NCI-H2081 (cell line): ENCODE measurements around the gene PLEKHO2.

Experiments used
- DNase-seq, 2 experiments: peaks; one replicate each; lab custom pipeline; 2025; lab: John Stamatoyannopoulos, UW

Gene PLEKHO2

DNA sequence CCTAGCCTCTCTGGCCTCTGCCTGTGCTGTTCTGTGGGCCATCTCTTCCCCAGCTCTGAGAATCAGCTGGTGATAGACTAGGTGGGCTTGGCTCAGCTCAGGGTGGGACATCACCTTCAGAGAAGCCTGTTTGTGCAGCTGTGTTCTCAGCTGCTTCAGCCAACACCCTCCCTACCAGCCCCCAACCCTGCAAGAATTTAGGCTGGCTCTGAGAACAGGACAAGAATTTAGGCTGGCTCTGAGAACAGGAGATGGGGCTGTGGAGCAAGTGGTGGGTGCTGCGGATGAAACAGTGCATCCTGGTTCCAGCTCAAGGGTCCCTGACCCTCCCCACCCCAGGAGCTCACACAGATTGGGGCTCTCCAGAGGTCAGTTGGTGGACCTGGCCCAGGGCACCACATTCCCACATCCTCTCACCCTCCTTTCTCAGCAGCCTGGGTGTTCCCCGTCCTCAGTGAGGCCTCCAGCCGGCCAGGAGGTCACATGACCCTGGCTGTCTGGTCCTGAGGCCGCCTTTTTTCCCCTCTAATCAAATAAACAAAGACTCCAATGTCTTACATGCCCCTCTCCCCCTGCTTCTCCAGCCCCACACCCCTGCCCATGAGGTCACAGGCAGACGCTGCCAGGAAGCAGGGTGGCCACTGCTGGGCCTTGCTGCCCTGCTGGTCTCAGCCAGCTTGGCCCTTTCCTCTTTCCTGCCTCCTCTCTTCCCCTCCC lies 14.9 kb downstream of the PLEKHO2 start:
- DNase-seq, result no peak

DNA sequence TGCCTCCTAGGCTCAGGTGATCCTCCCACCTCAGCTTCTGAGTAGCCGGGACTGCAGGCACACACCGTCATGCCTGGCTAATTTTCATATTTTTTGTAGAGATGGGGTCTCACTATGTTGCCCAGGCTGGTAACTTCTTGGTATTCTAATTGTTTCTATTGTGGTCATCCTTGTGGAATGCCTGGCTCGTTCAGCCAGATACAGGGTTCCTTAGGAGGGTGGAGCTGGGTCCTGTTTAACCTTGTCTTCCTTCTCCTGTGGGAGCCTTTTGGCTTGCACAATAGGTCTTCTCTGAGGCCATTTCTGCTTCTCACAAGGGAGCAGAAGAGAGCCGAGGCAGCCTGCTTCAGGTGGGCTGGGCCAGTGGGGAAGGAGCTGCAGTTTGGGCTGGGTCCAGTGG lies 15.7 kb downstream of the PLEKHO2 start:
- no peak for DNase-seq

- DNase-seq, result no peak
Measured at GRCh38 chr15:64858021-64858575, 16.4 kb downstream of the PLEKHO2 start.

- DNase-seq, result no peak
Measured at GRCh38 chr15:64859226-64859625, 17.5 kb downstream of the PLEKHO2 start.

DNA sequence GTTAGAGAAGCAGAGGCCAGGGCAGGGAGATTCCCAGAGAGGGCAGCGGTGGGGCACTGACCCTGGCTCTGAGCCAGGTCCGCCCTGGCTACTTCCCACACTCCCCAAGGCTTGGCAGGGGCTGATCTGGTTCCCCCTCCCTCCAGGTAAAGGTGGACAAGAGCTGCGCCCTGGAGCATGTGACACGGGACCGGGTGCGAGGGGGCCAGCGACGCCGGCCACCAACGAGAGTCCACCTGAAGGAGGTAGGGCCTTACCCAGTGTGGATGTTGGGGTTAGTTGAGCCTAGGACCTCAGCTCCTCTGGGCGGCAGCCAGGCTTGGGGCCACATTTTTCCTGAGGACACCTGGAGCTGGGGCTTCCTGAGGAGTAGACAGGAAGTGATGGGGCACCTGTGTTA lies 19.6 kb downstream of the PLEKHO2 start:
- no peak for DNase-seq

DNA sequence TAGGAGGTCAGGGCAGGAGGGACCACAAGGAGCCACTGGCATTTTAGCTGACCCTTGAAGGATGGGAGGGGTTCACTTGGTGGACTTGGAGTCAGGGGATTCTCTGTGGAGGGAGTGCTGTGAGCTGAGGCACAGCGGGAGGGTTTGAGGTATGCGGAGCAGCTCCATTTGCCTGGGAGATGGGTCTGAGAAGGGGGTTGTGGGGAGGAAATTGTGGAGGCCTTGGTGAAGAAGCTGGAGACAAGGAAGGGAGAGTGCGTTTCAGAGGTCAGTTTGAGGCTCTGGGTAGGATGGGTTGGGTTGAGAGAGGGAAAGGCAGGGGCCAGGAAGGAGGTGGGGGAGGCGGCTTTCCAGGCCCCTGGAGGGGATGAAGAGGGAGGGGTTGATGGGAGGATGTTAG lies 20.2 kb downstream of the PLEKHO2 start:
- DNase-seq, result no peak

DNA sequence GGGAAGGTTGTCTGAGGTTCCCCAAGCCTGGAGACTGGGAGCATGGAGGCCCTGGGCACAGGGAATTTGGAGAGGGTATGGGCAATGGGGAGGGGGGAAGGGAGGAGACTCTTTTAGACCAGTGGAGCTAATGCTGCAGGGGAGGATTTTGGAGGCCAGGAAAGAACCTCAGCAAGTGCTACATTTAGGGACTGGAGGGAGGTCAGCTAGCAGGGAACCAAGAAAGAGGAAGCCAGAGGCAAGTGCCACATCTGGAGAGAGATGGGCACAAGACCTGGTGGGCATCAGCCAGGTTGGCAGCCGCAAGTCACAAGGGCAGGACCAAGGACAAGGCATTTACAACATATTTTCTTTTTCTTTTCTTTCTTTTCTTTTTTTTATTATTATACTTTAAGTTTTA lies 20.7 kb downstream of the PLEKHO2 start:
- no peak for DNase-seq

DNA sequence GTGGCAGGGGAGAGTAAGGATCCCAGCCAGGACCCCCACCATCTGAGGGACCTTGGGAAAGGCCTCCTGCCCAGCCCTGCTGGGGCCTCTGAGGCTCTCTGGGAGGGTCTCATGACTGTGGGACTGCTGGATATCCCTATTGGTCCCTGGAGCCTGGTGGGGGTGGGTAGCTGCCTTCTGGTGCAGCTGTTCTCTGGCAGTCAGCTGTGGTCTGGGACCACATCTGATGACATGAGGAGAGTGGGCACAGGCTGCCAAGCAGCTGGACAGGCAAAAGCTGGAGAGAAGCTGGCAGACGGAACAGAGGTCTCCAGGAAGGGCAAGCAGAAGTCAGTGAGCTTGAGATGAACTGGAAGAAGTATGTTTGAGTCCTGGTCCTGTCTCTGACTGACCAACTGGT lies 22.4 kb downstream of the PLEKHO2 start:
- DNase-seq, result no peak

DNA sequence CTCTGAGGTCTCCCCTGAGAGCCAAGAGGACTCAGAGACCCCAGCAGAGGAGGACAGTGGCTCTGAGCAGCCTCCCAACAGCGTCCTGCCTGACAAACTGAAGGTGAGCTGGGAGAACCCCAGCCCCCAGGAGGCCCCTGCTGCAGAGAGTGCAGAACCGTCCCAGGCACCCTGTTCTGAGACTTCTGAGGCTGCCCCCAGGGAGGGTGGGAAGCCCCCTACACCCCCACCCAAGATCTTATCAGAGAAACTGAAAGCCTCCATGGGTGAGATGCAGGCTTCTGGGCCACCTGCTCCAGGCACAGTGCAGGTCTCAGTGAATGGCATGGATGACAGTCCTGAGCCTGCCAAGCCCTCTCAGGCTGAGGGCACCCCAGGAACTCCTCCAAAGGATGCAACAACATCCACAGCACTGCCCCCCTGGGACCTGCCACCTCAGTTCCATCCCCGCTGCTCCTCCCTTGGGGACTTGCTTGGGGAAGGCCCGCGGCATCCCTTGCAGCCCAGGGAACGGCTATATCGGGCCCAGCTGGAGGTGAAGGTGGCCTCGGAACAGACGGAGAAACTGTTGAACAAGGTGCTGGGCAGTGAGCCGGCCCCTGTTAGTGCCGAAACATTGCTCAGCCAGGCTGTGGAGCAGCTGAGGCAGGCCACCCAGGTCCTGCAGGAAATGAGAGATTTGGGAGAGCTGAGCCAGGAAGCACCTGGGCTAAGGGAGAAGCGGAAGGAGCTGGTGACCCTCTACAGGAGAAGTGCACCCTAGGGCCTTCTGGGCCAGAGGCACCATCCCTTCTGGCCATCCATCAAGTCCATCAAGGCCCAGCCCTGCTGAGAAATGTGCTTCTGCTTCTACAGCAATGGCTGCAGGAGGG lies 23.6 kb downstream of the PLEKHO2 start:
- no peak for DNase-seq

DNA sequence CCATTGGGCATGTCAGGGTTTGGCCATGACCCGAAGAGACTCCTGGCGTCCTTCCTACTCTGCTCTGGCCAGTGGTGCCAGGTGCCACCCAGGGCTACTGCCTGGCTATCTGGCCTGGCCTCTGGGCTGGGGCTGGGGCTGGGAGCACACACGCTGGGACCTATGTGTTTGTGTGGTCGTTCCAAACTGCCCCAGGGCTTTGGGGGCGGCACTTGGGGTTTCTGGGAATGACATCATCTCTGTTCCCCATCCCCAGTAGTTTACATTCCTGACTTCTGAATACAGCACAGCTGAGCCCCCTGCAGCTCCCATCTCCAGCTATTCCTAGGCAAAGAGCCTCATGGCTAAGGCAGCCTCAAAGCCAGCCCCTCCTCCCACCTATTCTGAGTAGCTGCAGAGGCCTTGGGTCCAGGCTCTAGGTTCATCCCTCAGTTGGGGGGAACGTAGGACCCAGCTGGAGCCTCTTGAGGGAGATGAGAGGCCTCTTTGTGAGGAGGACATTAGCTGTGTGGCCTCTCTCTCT lies 24.3 kb downstream of the PLEKHO2 start:
- DNase-seq, result no peak

DNA sequence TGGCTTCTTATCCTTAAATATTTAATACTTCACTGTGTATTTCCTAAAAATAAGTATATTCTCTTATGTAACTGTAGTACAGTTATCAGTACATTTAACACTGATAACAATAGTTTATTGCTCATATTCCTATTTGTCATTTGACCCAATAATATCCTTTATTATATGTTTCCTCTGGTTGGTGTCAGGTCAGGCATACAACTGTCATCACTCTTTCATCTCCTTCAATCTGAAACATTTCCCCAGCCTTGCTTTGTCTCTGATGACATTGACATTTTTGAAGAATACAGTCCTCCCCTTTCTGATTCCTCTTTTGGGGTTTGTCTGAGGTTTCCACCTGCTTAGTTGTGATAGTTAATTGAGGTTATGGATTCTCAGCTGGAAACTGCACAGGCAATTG lies 27.8 kb downstream of the PLEKHO2 start:
- DNase-seq, result no peak

GRCh38 chr15:64870353-64870752 lies 28.6 kb downstream of the PLEKHO2 start:
- DNase-seq, result no peak

- no peak for DNase-seq
Measured at GRCh38 chr15:64875641-64876223, 34.0 kb downstream of the PLEKHO2 start.

DNA sequence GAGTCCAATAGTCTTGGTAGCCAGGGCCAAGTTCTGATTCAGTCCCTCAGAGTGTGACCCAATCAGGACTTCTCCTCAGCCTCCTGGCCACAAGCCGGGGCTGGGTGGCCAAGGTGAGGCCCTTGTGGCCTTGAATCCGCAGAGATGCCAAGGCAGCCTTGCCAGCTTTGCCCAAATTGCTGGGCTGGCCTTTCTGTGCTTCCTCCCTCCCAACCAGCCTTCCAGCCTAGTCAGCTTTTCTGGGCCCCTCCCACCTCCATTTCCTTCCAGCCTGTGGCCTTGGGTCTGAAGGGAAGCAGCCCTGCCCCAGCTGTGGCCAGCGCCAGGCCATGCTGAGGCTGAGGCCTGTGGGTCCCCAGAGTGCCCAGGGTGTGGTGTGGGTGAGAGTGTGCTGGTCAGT lies 35.7 kb downstream of the PLEKHO2 start:
- DNase-seq, result no peak

GRCh38 chr15:64878705-64879104 lies 37.0 kb downstream of the PLEKHO2 start:
- no peak for DNase-seq

GRCh38 chr15:64883100-64883581 lies 41.4 kb downstream of the PLEKHO2 start:
- no peak for DNase-seq

DNA sequence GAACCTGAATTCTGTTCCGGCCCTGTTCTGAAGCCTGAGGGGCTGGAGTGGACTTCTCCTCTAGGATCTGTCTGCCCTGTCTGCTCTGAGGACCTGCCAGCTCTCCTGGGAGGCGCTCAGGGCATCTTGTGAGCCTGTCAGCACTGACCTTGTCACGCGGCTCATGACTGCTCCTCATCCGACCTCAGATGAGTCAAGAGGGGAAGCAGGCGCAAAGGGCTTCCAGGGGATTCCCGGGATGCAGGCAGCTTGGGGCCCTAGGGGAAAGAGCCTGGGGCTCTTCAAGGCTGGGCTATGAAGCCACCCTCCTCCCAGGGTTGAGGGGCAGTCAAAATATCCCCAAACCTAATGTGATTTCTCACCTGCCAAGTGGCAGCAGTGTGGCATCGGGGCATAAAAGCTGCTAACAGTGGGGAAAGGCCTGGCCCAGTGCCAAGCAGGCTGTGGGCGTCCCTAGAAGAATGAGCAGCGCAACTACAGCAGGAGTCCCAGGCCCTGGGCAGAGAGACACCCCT lies 42.3 kb downstream of the PLEKHO2 start:
- DNase-seq, result peak; percentile 30 to 64

DNA sequence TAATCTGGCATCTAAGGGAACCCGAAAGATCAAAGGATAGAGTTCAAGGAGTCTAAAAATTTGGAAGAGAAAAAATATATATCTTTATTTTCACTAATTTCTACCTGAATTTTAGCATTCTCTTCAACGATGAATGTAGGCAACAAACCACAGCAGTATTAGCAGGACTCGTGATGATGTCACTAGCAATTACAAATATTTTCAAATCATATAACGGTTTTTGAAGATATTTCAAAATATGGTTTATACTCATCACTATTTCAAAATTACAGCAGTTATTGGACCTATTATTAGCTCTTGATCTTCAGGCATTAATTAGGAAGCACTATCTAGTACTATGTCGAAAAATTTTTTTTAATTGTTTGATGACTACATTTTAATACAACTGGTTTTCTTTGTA lies 43.0 kb downstream of the PLEKHO2 start:
- DNase-seq, result no peak

GRCh38 chr15:64888336-64888735 lies 46.6 kb downstream of the PLEKHO2 start:
- no peak for DNase-seq

GRCh38 chr15:64891561-64891960 lies 49.8 kb downstream of the PLEKHO2 start:
- DNase-seq, result no peak

GRCh38 chr15:64892847-64893403 lies 51.2 kb downstream of the PLEKHO2 start:
- DNase-seq, result no peak
